ENCODE results near the gene BORCS5. TPM values are rescaled to one million over a fixed set of nuclear protein-coding genes. Genes with fewer than 3 reads are reported as not detected.
A peak's percentile ranks its signal among the peaks of the same experiment; 100 is the strongest.

Gene BORCS5
- total and polyA plus RNA-seq, 7 donors: 4.3 to 13.3 (median 11.0) TPM

DNA sequence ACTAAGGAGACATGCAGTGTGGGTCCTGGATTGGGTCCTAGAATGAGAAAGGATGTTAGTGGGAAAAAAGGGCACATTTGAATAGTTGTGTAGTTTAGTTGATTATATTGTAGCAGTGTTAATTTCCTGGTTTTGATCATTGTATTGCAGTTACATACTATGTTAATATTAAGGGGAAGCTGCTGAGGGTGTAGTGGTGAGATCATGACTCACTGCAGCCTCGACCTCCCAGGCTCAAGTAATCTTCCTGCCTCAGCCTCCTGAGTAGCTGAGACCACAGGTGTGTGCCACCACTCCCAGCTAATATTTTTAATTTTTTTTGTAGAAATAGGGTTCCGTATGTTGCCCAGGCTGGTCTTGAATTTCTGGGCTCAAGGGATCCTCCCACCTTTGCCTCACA lies 21.7 kb downstream of the BORCS5 start:
- intact Hi-C loops (cut with DNase I): loop anchor here (5.0 kb wide), 4 partner anchors 189 to 329 kb away; no protein-coding TSS in a partner anchor
- no peaks in the 10 kb centered on the region for H3K27me3 ChIP-seq (ENCODE audit: insufficient read depth in 3 of 3, low read length in 2 of 3)
- H3K4me1 ChIP-seq: peaks cover 5% of the 10 kb centered on the region
- no peak overlapping the region for H3K27ac ChIP-seq
- DNase-seq: no peak
- ATAC-seq: no peak
- 88 to 98% (median 92%) methylated on average over 2 of the region's 2 CpGs for WGBS, 3 donors
- TF ChIP-seq, protein P1, sequence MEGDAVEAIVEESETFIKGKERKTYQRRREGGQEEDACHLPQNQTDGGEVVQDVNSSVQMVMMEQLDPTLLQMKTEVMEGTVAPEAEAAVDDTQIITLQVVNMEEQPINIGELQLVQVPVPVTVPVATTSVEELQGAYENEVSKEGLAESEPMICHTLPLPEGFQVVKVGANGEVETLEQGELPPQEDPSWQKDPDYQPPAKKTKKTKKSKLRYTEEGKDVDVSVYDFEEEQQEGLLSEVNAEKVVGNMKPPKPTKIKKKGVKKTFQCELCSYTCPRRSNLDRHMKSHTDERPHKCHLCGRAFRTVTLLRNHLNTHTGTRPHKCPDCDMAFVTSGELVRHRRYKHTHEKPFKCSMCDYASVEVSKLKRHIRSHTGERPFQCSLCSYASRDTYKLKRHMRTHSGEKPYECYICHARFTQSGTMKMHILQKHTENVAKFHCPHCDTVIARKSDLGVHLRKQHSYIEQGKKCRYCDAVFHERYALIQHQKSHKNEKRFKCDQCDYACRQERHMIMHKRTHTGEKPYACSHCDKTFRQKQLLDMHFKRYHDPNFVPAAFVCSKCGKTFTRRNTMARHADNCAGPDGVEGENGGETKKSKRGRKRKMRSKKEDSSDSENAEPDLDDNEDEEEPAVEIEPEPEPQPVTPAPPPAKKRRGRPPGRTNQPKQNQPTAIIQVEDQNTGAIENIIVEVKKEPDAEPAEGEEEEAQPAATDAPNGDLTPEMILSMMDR (IDR thresholded peaks at IDR 0.05): no peak
- no peaks in the 10 kb centered on the region for H3K36me3 ChIP-seq (ENCODE audit: insufficient read depth in 1 of 2, low read depth in 1 of 2)
- no peak overlapping the region for H3K4me3 ChIP-seq
- no peaks in the 10 kb centered on the region for H3K9me3 ChIP-seq

DNA sequence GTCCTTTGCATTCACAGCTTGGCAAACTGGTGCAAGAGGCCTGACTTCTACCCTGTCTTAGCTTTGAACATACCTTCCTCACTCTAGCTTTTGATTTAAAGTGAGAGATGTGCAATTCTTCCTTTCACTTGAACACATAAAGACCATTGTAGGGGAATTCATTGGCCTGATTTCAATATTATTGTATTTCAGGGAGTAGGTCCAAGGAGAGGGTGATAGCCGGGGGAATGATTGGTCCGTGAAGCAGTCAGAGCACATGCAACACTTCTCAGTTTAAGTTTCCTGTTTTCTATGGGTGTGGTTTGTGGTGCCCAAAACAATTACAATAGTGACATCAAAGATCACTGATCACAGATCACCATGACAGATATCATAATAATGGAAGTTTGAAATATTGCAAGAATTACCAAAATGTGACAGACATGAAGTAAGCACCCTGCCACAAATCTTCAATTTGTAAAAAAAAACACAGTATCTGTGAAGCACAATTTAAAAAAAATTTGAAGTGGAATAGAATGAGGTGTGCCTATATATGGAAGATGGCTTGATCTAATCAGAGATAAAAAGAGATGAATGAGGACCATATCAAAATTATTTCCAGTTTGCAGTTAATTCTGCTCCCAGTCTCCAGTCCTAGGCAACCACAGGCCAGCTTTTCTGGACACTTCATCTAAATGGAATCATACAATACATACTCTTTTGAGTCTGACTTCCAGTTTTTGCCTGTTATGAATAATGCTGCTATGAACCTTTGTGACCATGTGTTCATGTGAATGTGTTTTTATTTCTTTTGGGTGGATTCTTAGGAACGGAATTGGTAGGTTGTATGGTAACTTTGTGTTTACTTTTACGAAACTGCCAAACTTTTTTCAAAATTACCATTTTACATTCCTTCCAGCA lies 23.2 kb downstream of the BORCS5 start:
- Histone ChIP-seq H3K27me3 (ENCODE audit: insufficient read depth in 3 of 3, low read length in 2 of 3) (no peaks in the 10 kb centered on the region), H3K27ac (no peak overlapping the region), H3K9me3 (no peaks in the 10 kb centered on the region), H3K4me3 (no peak overlapping the region), H3K4me1 (peaks cover 5% of the 10 kb centered on the region), H3K36me3 (ENCODE audit: insufficient read depth in 1 of 2, low read depth in 1 of 2) (no peaks in the 10 kb centered on the region)
- no peak for DNase-seq
- peak in 1 of 4 donors; percentile 57 for ATAC-seq
- intact Hi-C loops (cut with DNase I): loop anchor here (5.0 kb wide), 4 partner anchors 187 to 327 kb away; no protein-coding TSS in a partner anchor
- TF ChIP-seq, protein P1 (IDR thresholded peaks at IDR 0.05): no peak
- 55 to 72% (median 62%) methylated on average over 4 of the region's 4 CpGs for WGBS, 3 donors

DNA sequence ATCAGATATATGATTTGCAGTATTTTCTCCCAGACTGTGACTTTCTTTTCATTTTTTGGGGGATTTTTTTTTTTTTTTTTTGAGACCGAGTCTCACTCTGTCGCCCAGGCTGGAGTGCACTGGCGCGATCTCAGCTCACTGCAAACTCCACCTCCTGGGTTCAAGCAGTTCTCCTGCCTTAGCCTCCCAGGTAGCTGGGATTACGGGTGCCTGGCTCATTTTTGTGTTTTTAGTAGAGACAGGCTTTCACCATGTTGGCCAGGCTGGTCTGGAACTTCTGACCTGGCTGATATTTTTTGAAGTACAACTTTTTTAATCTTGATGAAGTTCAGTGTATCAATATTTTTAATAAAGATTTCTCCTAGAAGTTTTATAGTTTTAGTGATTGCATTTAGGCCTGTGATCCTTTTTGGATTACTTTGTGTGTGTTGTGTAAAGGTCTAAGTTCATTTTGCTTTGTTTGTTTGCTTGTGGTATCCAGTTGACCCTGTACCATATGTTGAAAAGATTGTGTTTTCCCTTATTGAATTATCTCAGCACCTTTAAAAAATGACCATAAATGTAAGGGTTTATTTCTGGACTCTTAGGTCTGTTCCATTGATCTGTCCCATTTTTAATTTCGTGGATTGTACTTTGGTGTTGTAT lies 24.2 kb downstream of the BORCS5 start:
- no peaks in the 10 kb centered on the region for H3K36me3 ChIP-seq (ENCODE audit: insufficient read depth in 1 of 2, low read depth in 1 of 2)
- H3K4me3 ChIP-seq: no peak overlapping the region
- no peak overlapping the region for H3K27ac ChIP-seq
- TF ChIP-seq, protein P1 (IDR thresholded peaks at IDR 0.05): no peak
- intact Hi-C loops (cut with DNase I): no loop called here
- no peak for DNase-seq
- no peak for ATAC-seq
- WGBS, 3 donors: 97 to 99% (median 98%) methylated on average over 6 of the region's 6 CpGs
- no peaks in the 10 kb centered on the region for H3K9me3 ChIP-seq
- no peaks in the 10 kb centered on the region for H3K27me3 ChIP-seq (ENCODE audit: insufficient read depth in 3 of 3, low read length in 2 of 3)
- peaks cover 5% of the 10 kb centered on the region for H3K4me1 ChIP-seq

DNA sequence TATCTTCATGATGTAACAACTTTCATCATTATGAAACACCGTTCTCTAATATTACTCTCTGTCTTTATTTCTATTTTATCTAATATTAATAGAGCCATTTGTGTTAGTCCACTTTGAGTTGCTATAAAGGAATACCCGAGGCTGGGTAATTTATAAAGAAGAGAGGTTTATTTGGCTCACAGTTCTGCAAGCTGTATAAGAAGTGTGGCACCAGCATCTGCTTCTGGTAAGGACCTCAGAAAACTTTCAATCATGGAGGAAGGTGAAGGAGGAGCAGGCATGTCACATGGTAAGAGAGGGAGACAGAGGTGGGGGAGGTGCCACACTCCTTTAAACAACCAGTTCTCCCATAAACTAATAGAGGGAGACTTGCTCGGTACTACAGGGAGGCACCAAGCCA lies 25.1 kb downstream of the BORCS5 start:
- ATAC-seq (no peak), DNase-seq (no peak)
- TF ChIP-seq, protein P1 (IDR thresholded peaks at IDR 0.05): no peak
- WGBS, 3 donors: 92 to 97% (median 97%) methylated on average over 3 of the region's 3 CpGs
- intact Hi-C loops (cut with DNase I): no loop called here
- H3K4me1 ChIP-seq: peaks cover 5% of the 10 kb centered on the region
- H3K9me3 ChIP-seq: no peaks in the 10 kb centered on the region
- H3K4me3 ChIP-seq: no peak overlapping the region
- no peaks in the 10 kb centered on the region for H3K36me3 ChIP-seq (ENCODE audit: insufficient read depth in 1 of 2, low read depth in 1 of 2)
- no peaks in the 10 kb centered on the region for H3K27me3 ChIP-seq (ENCODE audit: insufficient read depth in 3 of 3, low read length in 2 of 3)
- no peak overlapping the region for H3K27ac ChIP-seq

All from psoas muscle (tissue), 8 donors.